Measurements from ENCODE around the gene SAE1. TPM values are rescaled to one million over a fixed set of nuclear protein-coding genes. Genes with fewer than 3 reads are reported as not detected.

SAE1 gene
- total RNA-seq, 4 donors from 2014 or later, result 22.4 to 51.9 (median 44.7) TPM

DNA sequence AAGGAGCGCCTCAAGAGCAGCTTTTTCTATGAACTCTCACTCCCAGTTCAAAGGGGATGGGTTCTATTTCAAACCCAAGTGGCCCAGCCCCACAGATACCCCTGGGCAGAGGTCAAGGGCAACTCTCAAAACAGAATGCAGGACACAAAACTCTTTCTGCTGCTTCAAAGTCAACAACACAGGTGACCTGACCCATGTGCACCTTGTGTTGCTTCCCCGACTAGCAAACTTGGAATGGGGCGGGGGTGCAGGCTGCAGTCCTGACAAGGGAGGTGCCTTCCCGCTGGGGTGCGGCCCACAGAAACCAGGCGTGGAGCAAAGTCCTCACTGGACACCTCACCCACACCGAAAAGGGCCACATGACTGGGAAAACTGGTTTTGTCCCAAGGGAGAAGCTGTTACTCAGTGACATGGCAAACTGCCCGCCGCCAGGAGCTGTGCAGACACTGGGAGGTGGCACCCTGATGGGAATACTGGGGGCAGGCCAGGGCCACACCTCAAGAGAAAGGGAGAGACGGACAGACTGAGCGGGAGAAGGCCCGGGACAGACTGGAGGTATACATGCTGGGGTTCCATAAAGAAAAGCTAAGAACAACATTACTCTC lies 34.4 kb upstream of the SAE1 start:
- Histone ChIP-seq H3K9me3 (no peaks in the 10 kb centered on the region), H3K4me3 (no peak overlapping the region), H3K4me1 (peaks cover 56% of the 10 kb centered on the region), H3K27ac (peak overlapping the region; percentile 92), H3K36me3 (peaks cover 27% of the 10 kb centered on the region), H3K27me3 (no peaks in the 10 kb centered on the region)
- WGBS, result 55% methylated on average over 12 of the region's 12 CpGs
- TF ChIP-seq POLR2AphosphoS5 (IDR thresholded peaks at IDR 0.05) (peak in 1 of 3 donors; percentile 24), EP300 (IDR thresholded peaks at IDR 0.05) (no peak)
- TF ChIP-seq, protein P1, sequence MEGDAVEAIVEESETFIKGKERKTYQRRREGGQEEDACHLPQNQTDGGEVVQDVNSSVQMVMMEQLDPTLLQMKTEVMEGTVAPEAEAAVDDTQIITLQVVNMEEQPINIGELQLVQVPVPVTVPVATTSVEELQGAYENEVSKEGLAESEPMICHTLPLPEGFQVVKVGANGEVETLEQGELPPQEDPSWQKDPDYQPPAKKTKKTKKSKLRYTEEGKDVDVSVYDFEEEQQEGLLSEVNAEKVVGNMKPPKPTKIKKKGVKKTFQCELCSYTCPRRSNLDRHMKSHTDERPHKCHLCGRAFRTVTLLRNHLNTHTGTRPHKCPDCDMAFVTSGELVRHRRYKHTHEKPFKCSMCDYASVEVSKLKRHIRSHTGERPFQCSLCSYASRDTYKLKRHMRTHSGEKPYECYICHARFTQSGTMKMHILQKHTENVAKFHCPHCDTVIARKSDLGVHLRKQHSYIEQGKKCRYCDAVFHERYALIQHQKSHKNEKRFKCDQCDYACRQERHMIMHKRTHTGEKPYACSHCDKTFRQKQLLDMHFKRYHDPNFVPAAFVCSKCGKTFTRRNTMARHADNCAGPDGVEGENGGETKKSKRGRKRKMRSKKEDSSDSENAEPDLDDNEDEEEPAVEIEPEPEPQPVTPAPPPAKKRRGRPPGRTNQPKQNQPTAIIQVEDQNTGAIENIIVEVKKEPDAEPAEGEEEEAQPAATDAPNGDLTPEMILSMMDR (IDR thresholded peaks at IDR 0.05), result no peak
- DNase-seq (ENCODE audit: low spot score in 2 of 2), result peak; percentile 85 to 90

DNA sequence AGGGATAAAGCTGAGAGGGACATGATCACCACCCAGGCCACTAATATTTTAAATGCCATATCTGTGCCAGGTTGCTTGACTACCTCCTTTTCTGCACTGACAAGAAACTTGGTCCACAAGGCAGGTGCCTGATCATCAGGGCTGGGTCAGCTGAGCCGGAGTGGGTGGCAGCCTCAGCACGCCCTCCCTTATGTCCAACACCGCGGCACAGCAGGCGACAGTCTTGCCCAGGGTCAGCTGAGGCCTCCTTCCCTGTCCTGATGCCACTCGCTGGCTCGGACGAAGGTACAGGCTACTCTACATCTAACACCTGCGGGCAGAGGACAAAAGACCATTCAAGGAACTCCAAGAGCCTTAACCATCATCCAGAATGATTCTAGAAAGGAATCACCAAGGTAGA lies 33.9 kb upstream of the SAE1 start:
- Histone ChIP-seq H3K9me3 (no peaks in the 10 kb centered on the region), H3K4me3 (no peak overlapping the region), H3K27ac (peak overlapping the region; percentile 92), H3K36me3 (peaks cover 23% of the 10 kb centered on the region), H3K27me3 (no peaks in the 10 kb centered on the region), H3K4me1 (peaks cover 56% of the 10 kb centered on the region)
- no peak for DNase-seq (ENCODE audit: low spot score in 2 of 2)
- TF ChIP-seq EP300 (IDR thresholded peaks at IDR 0.05) (no peak), POLR2AphosphoS5 (IDR thresholded peaks at IDR 0.05) (no peak), POLR2A (IDR thresholded peaks at IDR 0.05) (no peak)
- TF ChIP-seq, protein P1 (IDR thresholded peaks at IDR 0.05), result no peak
- WGBS, result 70% methylated on average over 9 of the region's 9 CpGs

- peak; percentile 72 to 83 for DNase-seq (ENCODE audit: low spot score in 2 of 2)
- no peak for TF ChIP-seq POLR2AphosphoS5 (IDR thresholded peaks at IDR 0.05)
- TF ChIP-seq, protein P1 (IDR thresholded peaks at IDR 0.05), result no peak
- no peak for TF ChIP-seq EP300 (IDR thresholded peaks at IDR 0.05)
- no peak for TF ChIP-seq POLR2A (IDR thresholded peaks at IDR 0.05)
- peaks cover 60% of the 10 kb centered on the region for H3K4me1 ChIP-seq
- WGBS, result 51% methylated on average over 25 of the region's 31 CpGs
- H3K36me3 ChIP-seq, result peaks cover 14% of the 10 kb centered on the region
- no peaks in the 10 kb centered on the region for H3K9me3 ChIP-seq
- peak overlapping the region; percentile 12 for H3K4me3 ChIP-seq
- no peaks in the 10 kb centered on the region for H3K27me3 ChIP-seq
- peak overlapping the region; percentile 92 for H3K27ac ChIP-seq
These were observed 33.0 kb upstream of the SAE1 start for GRCh38 chr19:47097396-47098201.

DNA sequence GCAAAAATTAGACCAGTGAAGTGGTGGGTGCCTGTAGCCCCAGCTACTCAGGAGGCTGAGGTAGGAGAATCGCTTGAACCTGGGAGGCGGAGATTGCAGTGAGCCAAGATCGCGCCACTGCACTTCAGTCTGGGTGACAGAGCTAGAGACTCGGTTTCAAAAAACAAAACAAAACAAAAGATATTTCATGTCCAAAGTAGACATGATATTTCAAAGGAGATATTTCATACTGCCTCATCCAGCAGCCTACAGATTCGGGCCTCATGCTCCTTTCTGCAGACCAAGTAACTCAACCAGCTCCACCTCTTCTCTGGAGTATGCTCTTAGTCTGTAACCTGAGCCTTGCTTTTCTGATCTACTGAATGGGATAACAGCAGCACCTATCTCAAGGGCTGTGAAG lies 32.0 kb upstream of the SAE1 start:
- WGBS, result 89% methylated on average over 6 of the region's 6 CpGs
- Histone ChIP-seq H3K36me3 (peaks cover 9% of the 10 kb centered on the region), H3K4me3 (no peak overlapping the region), H3K27me3 (no peaks in the 10 kb centered on the region), H3K9me3 (no peaks in the 10 kb centered on the region), H3K27ac (peak overlapping the region; percentile 92), H3K4me1 (peaks cover 65% of the 10 kb centered on the region)
- no peak for TF ChIP-seq EP300 (IDR thresholded peaks at IDR 0.05)
- DNase-seq (ENCODE audit: low spot score in 2 of 2), result no peak

DNA sequence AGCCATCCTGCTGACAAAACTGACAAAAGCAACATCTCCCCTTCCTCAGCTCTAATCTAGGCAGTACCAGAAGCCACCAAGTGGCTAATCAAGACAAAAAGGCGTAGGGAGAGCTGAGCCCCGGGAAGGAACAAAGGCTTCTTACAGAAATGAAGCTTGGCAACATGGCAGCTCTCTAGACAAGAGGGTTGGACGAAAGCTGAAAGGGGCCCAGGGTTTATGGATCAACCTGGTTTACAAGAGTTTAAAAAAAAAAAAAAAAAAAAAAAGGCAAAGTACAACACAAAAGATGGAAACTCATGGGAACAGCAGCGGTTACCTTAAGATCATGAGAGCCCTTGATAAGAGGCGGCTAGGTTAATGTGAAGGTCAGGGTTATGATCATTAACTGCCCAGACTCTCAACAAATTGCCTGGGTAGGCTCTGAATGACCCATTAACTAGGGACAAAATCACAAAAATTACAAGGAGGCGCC lies 31.0 kb upstream of the SAE1 start:
- no peaks in the 10 kb centered on the region for H3K36me3 ChIP-seq
- H3K27me3 ChIP-seq, result no peaks in the 10 kb centered on the region
- DNase-seq (ENCODE audit: low spot score in 2 of 2), result no peak
- TF ChIP-seq POLR2A (IDR thresholded peaks at IDR 0.05) (no peak), EP300 (IDR thresholded peaks at IDR 0.05) (no peak)
- TF ChIP-seq, protein P1 (IDR thresholded peaks at IDR 0.05), result no peak
- H3K9me3 ChIP-seq, result no peaks in the 10 kb centered on the region
- no peak overlapping the region for H3K4me3 ChIP-seq
- peaks cover 55% of the 10 kb centered on the region for H3K4me1 ChIP-seq
- WGBS, result 94% methylated on average over 6 of the region's 6 CpGs
- H3K27ac ChIP-seq, result no peak overlapping the region
